Neural crest cell (in vitro differentiated cells): ENCODE results near the gene KLHL7. TPM values are rescaled to one million over a fixed set of nuclear protein-coding genes. Genes with fewer than 3 reads are reported as not detected.

ENCODE experiments used
- DNase-seq: peaks from one replicate; pipeline ENCODE4 v3.0.0; 2021; ENCODE audit warnings: low read depth, mixed read lengths, low spot score
- H3K27ac Mint-ChIP-seq: one replicate; pipeline ENCODE4 v1.8.0; 2021; ENCODE audit warnings: mild to moderate bottlenecking, mixed read lengths; ENCODE audit not compliant: unreplicated experiment
- H3K27me3 Mint-ChIP-seq: 2 replicates; pipeline ENCODE4 v1.8.0; 2021; ENCODE audit warnings: low read depth, mild to moderate bottlenecking, mixed read lengths
- H3K36me3 Mint-ChIP-seq: 2 replicates; pipeline ENCODE4 v1.8.0; 2021; ENCODE audit warnings: low read depth, mild to moderate bottlenecking, mixed read lengths
- H3K4me1 Mint-ChIP-seq: 2 replicates; pipeline ENCODE4 v1.8.0; 2021; ENCODE audit warnings: mixed read lengths
- H3K4me3 Mint-ChIP-seq: one replicate; pipeline ENCODE4 v1.8.0; 2021; ENCODE audit warnings: mild to moderate bottlenecking, mixed read lengths
- H3K9me3 Mint-ChIP-seq: 2 replicates; pipeline ENCODE4 v1.8.0; 2021; ENCODE audit warnings: mixed read lengths
- CTCF ChIP-seq: fragments of 200-600 bp; sonication (generic); conservative IDR thresholded peaks from 2 replicates; pipeline ENCODE4 v1.5.0; 2021; ENCODE audit warnings: antibody characterized with exemption, mild to moderate bottlenecking
- total RNA-seq: library from RNA; stranded (reverse); gene quantifications from 2 replicates; pipeline ENCODE4 v1.2.1, GENCODE V29; 2021

KLHL7 gene
- total RNA-seq, 1 donor from 2014 or later: 47.6 TPM

GRCh38 chr7:23164846-23165245 lies 59.3 kb downstream of the KLHL7 start:
- Mint-ChIP-seq H3K27ac (no peak overlapping the region), H3K9me3 (no peaks in the 10 kb centered on the region), H3K36me3 (no peaks in the 10 kb centered on the region), H3K4me1 (no peaks in the 10 kb centered on the region), H3K27me3 (no peaks in the 10 kb centered on the region), H3K4me3 (no peak overlapping the region)
- DNase-seq: no peak
- no peak for TF ChIP-seq CTCF

- Mint-ChIP-seq H3K27me3 (no peaks in the 10 kb centered on the region), H3K36me3 (no peaks in the 10 kb centered on the region), H3K27ac (no peak overlapping the region), H3K4me3 (no peak overlapping the region), H3K9me3 (no peaks in the 10 kb centered on the region), H3K4me1 (no peaks in the 10 kb centered on the region)
- DNase-seq: no peak
- no peak for TF ChIP-seq CTCF
Measured at GRCh38 chr7:23165316-23165715, 59.7 kb downstream of the KLHL7 start.

- no peaks in the 10 kb centered on the region for H3K4me1 Mint-ChIP-seq
- no peaks in the 10 kb centered on the region for H3K9me3 Mint-ChIP-seq
- TF ChIP-seq CTCF: no peak
- H3K4me3 Mint-ChIP-seq: no peak overlapping the region
- no peaks in the 10 kb centered on the region for H3K36me3 Mint-ChIP-seq
- no peaks in the 10 kb centered on the region for H3K27me3 Mint-ChIP-seq
- no peak overlapping the region for H3K27ac Mint-ChIP-seq
- no peak for DNase-seq
Measured at GRCh38 chr7:23167691-23168090, 62.1 kb downstream of the KLHL7 start.

- no peak for TF ChIP-seq CTCF
- no peaks in the 10 kb centered on the region for H3K36me3 Mint-ChIP-seq
- no peak for DNase-seq
- H3K27me3 Mint-ChIP-seq: no peaks in the 10 kb centered on the region
- no peak overlapping the region for H3K27ac Mint-ChIP-seq
- no peak overlapping the region for H3K4me3 Mint-ChIP-seq
- H3K9me3 Mint-ChIP-seq: no peaks in the 10 kb centered on the region
- H3K4me1 Mint-ChIP-seq: no peaks in the 10 kb centered on the region
Measured at GRCh38 chr7:23168111-23168885, 62.7 kb downstream of the KLHL7 start.

GRCh38 chr7:23175938-23176337 lies 70.4 kb downstream of the KLHL7 start:
- no peak overlapping the region for H3K27ac Mint-ChIP-seq
- H3K4me3 Mint-ChIP-seq: no peak overlapping the region
- peaks cover 5% of the 10 kb centered on the region for H3K4me1 Mint-ChIP-seq
- DNase-seq: no peak
- H3K27me3 Mint-ChIP-seq: no peaks in the 10 kb centered on the region
- no peak for TF ChIP-seq CTCF
- H3K36me3 Mint-ChIP-seq: no peaks in the 10 kb centered on the region
- no peaks in the 10 kb centered on the region for H3K9me3 Mint-ChIP-seq
